HepG2 (cell line): Measurements from ENCODE around the gene HMGN4. TPM values are rescaled to one million over a fixed set of nuclear protein-coding genes. Genes with fewer than 3 reads are reported as not detected.
A peak's percentile ranks its signal among the peaks of the same experiment; 100 is the strongest.

Source experiments
- ATAD3A ChIP-seq: sonication (generic); formaldehyde crosslinking; IDR thresholded peaks from 2 replicates; pipeline ENCODE4 v1.4.0; 2020; ENCODE audit warnings: missing genetic modification reagents
- ATM ChIP-seq: fragments of 450-650 bp; IDR thresholded peaks from 2 replicates; pipeline ENCODE4 v1.7.1; 2017; ENCODE audit warnings: mild to moderate bottlenecking, borderline replicate concordance
- GFI1 ChIP-seq: sonication (generic); formaldehyde crosslinking; IDR thresholded peaks from 2 replicates; pipeline ENCODE4 v1.5.0; 2020; ENCODE audit warnings: missing genetic modification reagents, mild to moderate bottlenecking, borderline replicate concordance
- GLI4 ChIP-seq: sonication (generic); formaldehyde crosslinking; IDR thresholded peaks from 2 replicates; pipeline ENCODE4 v1.5.1; 2020; ENCODE audit warnings: missing genetic modification reagents, mild to moderate bottlenecking, moderate library complexity, borderline replicate concordance
- HNRNPH1 ChIP-seq: fragments of 200-400 bp; formaldehyde crosslinking; optimal IDR thresholded peaks from 2 replicates; pipeline ENCODE3; 2017; ENCODE audit warnings: mild to moderate bottlenecking, low read depth, low read length
- IRF2 ChIP-seq: IDR thresholded peaks from 2 replicates; pipeline ENCODE4 v1.6.1; 2018; ENCODE audit warnings: missing genetic modification reagents, missing compliant biosample characterization
- MED8 ChIP-seq: sonication (generic); formaldehyde crosslinking; IDR thresholded peaks from 2 replicates; pipeline ENCODE4 v1.8.1; 2023; ENCODE audit warnings: mild to moderate bottlenecking, missing genetic modification reagents; ENCODE audit not compliant: insufficient replicate concordance
- NR2F6 ChIP-seq, 2 experiments: IDR thresholded peaks; 2 replicates each; pipeline ENCODE4 v1.6.1; 2016; ENCODE audit warnings: antibody characterized with exemption in 1 of 2, mild to moderate bottlenecking in 1 of 2
- RFXAP ChIP-seq: sonication (generic); formaldehyde crosslinking; IDR thresholded peaks from 2 replicates; pipeline ENCODE4 v1.4.0; 2020; ENCODE audit warnings: missing genetic modification reagents, borderline replicate concordance
- SIN3B ChIP-seq: fragments of 150-350 bp; IDR thresholded peaks from 2 replicates; pipeline ENCODE4 v1.6.1; 2014; ENCODE audit warnings: low read length
- SMAD9 ChIP-seq: sonication (generic); formaldehyde crosslinking; IDR thresholded peaks from 2 replicates; pipeline ENCODE4 v1.5.1; 2020; ENCODE audit warnings: mild to moderate bottlenecking, missing genetic modification reagents
- SMARCC2 ChIP-seq: fragments of 450-650 bp; IDR thresholded peaks from 2 replicates; pipeline ENCODE4 v1.6.1; 2017; ENCODE audit warnings: antibody characterized with exemption, mild to moderate bottlenecking
- SMYD3 ChIP-seq: sonication (generic); formaldehyde crosslinking; IDR thresholded peaks from 2 replicates; pipeline ENCODE4 v1.8.1; 2023; ENCODE audit warnings: mild to moderate bottlenecking, missing genetic modification reagents
- SP4 ChIP-seq: sonication (generic); formaldehyde crosslinking; IDR thresholded peaks from 2 replicates; pipeline ENCODE4 v1.8.1; 2023; ENCODE audit warnings: mild to moderate bottlenecking, missing genetic modification reagents
- TBX2 ChIP-seq: sonication (generic); formaldehyde crosslinking; IDR thresholded peaks from 2 replicates; pipeline ENCODE4 v1.5.0; 2020; ENCODE audit warnings: missing genetic modification reagents, mild to moderate bottlenecking, borderline replicate concordance
- TEAD2 ChIP-seq: sonication (generic); formaldehyde crosslinking; IDR thresholded peaks from 2 replicates; pipeline ENCODE4 v1.9.0; 2021; ENCODE audit warnings: missing genetic modification reagents
- TFE3 ChIP-seq: IDR thresholded peaks from 2 replicates; pipeline ENCODE4 v1.6.1; 2016
- ZBTB3 ChIP-seq: sonication (generic); formaldehyde crosslinking; IDR thresholded peaks from 2 replicates; pipeline ENCODE4 v1.4.0; 2020; ENCODE audit warnings: low read depth, mild to moderate bottlenecking, moderate library complexity, missing genetic modification reagents, borderline replicate concordance
- ZFP1 ChIP-seq: IDR thresholded peaks from 2 replicates; pipeline ENCODE4 v1.6.1; 2016
- ZFP36L1 ChIP-seq: sonication (generic); formaldehyde crosslinking; IDR thresholded peaks from 2 replicates; pipeline ENCODE4 v1.8.0; 2022; ENCODE audit warnings: mild to moderate bottlenecking, missing genetic modification reagents, moderate library complexity
- ZNF136 ChIP-seq: sonication (generic); formaldehyde crosslinking; IDR thresholded peaks from 2 replicates; pipeline ENCODE4 v1.8.1; 2022; ENCODE audit warnings: low read depth, mild to moderate bottlenecking, moderate library complexity, missing genetic modification reagents
- ZNF33A ChIP-seq: sonication (generic); formaldehyde crosslinking; IDR thresholded peaks from 2 replicates; pipeline ENCODE4 v1.5.1; 2020; ENCODE audit warnings: missing genetic modification reagents, mild to moderate bottlenecking, moderate library complexity, borderline replicate concordance
- ZNF549 ChIP-seq: sonication (generic); formaldehyde crosslinking; IDR thresholded peaks from 2 replicates; pipeline ENCODE4 v1.5.0; 2020; ENCODE audit warnings: missing genetic modification reagents
- ZNF589 ChIP-seq: sonication (generic); formaldehyde crosslinking; conservative IDR thresholded peaks from 2 replicates; pipeline ENCODE4 v1.8.0; 2022; ENCODE audit warnings: mild to moderate bottlenecking, moderate library complexity, missing genetic modification reagents
- ZNF781 ChIP-seq: sonication (generic); formaldehyde crosslinking; IDR thresholded peaks from 2 replicates; pipeline ENCODE4 v1.5.1; 2020; ENCODE audit warnings: borderline replicate concordance, mild to moderate bottlenecking, missing genetic modification reagents; ENCODE audit errors: not compliant biosample characterization
- polyA plus RNA-seq, 8 experiments: library from polyadenylated mRNA; depleted of rRNA in 3 of 8; stranded (reverse) in 7 of 8; unstranded in 1 of 8; fragments of >200 nt; fragmentation: Illumina TruSeq in 4 of 8; extraction: Trizol in 4 of 8; gene quantifications; 2 replicates each; pipeline versions ENCODE4 v1.2.1 to v1.2.3, GENCODE V29; 2011 to 2016; ENCODE audit warnings: low read depth in 4 of 8, missing spikeins in 1 of 8, mixed read lengths in 1 of 8; ENCODE audit not compliant: insufficient read depth in 1 of 8
- total RNA-seq, 5 experiments: library from RNA; depleted of rRNA; stranded (reverse); fragments of >200 nt; fragmentation: Illumina TruSeq; extraction: Trizol; gene quantifications; 2 replicates each; pipeline ENCODE4 v1.2.3, GENCODE V29; 2016; ENCODE audit warnings: low read depth in 1 of 5
- TF ChIP-seq, protein P1 (sequence below): sonication (generic); formaldehyde crosslinking; IDR thresholded peaks from 2 replicates; pipeline ENCODE4 v1.8.1; 2022; ENCODE audit warnings: mild to moderate bottlenecking, missing genetic modification reagents
- TF ChIP-seq, protein P2 (sequence below): sonication (generic); formaldehyde crosslinking; IDR thresholded peaks from 2 replicates; pipeline ENCODE4 v1.5.0; 2020; ENCODE audit warnings: missing genetic modification reagents

The HMGN4 gene
- total and polyA plus RNA-seq, 2 of the 13 experiments (the other 11 are each of a cell fraction or from before 2014, with no cell fraction given), result 39.9 to 52.1 TPM

DNA sequence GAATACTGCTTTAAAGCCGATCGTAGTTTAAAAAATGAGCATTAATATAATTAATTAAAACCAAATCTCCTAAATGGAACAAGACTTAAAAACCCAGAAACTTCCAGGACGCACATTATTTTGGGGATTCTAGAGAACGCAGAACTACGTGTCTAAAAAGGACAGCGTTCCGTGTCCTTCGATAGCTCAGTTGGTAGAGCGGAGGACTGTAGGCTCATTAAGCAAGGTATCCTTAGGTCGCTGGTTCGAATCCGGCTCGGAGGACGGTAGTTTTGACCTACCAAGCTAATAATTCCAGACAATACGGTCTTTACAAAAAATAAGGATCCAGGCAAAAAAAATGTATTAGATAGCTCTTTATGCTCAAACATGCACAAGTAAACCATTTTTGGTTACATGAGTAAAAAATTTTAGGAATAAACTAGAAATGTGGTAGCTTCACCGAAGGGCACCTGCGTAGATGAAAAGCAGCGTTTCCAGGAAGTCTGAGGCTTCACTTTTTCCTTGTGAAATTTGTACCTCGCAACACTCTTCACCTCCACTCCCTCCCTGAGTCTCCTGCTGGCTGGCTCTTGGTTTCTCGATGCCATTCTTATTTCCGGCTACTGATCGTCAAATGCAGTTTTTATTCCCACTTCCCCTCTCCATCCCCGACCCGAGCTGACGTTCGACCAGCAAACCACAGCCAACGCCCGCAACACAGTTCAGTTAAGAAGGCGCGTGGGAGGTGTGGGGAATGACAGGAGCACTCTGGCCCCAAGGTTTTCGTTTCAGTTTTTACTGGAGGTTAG is 39.0 kb downstream of the HMGN4 start (continued):
- TF ChIP-seq HNRNPH1 (no peak), SIN3B (no peak), ZNF136 (CRISPR knock-in tag) (0 out of 2 replicates have a peak, but pooled peaks have one; percentile 55), SMAD9 (CRISPR knock-in tag) (no peak), NR2F6 (IDR thresholded peaks at IDR 0.05) (no peak), NR2F6 (CRISPR knock-in tag; IDR thresholded peaks at IDR 0.05) (no peak), ATM (no peak), GFI1 (0 out of 2 replicates have a peak, but pooled peaks have one; percentile 48), RFXAP (CRISPR knock-in tag) (no peak), ZNF589 (CRISPR knock-in tag) (no peak), MED8 (CRISPR knock-in tag) (no peak), ZNF781 (no peak), ZFP1 (no peak), ZNF33A (no peak), IRF2 (peak; percentile 64; the same call in 1 of the 2 replicates), TEAD2 (CRISPR knock-in tag) (no peak), ZNF549 (CRISPR knock-in tag) (no peak), SMARCC2 (no peak), SMYD3 (peak; percentile 57; the same call in 1 of the 2 replicates), ZFP36L1 (no peak), GLI4 (CRISPR knock-in tag) (no peak), TBX2 (CRISPR knock-in tag) (no peak), SP4 (CRISPR knock-in tag) (no peak), ATAD3A (CRISPR knock-in tag) (no peak), ZBTB3 (no peak), TFE3 (CRISPR knock-in tag) (no peak)
- TF ChIP-seq, protein P1, sequence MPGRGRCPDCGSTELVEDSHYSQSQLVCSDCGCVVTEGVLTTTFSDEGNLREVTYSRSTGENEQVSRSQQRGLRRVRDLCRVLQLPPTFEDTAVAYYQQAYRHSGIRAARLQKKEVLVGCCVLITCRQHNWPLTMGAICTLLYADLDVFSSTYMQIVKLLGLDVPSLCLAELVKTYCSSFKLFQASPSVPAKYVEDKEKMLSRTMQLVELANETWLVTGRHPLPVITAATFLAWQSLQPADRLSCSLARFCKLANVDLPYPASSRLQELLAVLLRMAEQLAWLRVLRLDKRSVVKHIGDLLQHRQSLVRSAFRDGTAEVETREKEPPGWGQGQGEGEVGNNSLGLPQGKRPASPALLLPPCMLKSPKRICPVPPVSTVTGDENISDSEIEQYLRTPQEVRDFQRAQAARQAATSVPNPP (CRISPR knock-in tag), result no peak
- TF ChIP-seq, protein P2, sequence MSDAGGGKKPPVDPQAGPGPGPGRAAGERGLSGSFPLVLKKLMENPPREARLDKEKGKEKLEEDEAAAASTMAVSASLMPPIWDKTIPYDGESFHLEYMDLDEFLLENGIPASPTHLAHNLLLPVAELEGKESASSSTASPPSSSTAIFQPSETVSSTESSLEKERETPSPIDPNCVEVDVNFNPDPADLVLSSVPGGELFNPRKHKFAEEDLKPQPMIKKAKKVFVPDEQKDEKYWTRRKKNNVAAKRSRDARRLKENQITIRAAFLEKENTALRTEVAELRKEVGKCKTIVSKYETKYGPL (CRISPR knock-in tag), result no peak
